ENCODE data around the gene IRAK2.

Gene IRAK2

DNA sequence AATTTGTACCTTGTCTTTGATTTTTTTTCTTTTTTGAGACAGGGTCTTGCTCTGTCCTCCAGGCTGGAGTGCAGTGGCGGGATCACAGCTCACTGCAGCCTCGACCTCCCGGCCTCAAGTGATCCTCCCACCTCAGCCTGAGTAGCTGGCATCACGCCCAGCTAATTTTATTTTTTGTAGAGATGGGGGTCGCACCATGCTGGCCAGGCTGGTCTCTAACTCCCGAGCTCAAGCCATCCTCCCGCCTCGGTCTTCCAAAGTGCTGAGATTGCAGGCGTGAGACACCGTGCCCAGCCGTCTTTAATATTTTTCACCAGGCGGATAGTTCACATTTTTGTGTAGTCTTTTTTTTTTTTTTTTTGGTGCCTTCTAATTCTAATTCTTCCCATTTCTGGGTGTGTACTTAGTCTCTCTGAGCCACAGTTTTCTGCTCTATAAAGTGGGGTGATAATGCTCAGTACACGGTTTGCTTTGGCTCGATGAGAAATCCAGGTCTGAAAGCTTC, 83.0 kb downstream of the IRAK2 start:
- DNase-seq (ENCODE audit: low read depth, low spot score): no peak
- H3K9me3 ChIP-seq (ENCODE audit: low read depth, low read length): no peaks in the 10 kb centered on the region
- H3K27ac ChIP-seq: no peak overlapping the region
- TF ChIP-seq EZH2 (IDR thresholded peaks at IDR 0.05) (no peak), POLR2AphosphoS5 (IDR thresholded peaks at IDR 0.05; ENCODE audit: borderline replicate concordance, low read depth, low read length) (no peak), FOXP2 (optimal IDR thresholded peaks at IDR 0.05; ENCODE audit: control extremely low read depth, extremely low read length, insufficient read depth) (no peak)
- no peak overlapping the region for H3K9ac ChIP-seq (ENCODE audit: insufficient read length)
- H3K4me3 ChIP-seq: peak overlapping the region; percentile 87
- H3K36me3 ChIP-seq (ENCODE audit: insufficient read depth, low read length): no peaks in the 10 kb centered on the region; the same call in 1 of the 2 replicates

DNA sequence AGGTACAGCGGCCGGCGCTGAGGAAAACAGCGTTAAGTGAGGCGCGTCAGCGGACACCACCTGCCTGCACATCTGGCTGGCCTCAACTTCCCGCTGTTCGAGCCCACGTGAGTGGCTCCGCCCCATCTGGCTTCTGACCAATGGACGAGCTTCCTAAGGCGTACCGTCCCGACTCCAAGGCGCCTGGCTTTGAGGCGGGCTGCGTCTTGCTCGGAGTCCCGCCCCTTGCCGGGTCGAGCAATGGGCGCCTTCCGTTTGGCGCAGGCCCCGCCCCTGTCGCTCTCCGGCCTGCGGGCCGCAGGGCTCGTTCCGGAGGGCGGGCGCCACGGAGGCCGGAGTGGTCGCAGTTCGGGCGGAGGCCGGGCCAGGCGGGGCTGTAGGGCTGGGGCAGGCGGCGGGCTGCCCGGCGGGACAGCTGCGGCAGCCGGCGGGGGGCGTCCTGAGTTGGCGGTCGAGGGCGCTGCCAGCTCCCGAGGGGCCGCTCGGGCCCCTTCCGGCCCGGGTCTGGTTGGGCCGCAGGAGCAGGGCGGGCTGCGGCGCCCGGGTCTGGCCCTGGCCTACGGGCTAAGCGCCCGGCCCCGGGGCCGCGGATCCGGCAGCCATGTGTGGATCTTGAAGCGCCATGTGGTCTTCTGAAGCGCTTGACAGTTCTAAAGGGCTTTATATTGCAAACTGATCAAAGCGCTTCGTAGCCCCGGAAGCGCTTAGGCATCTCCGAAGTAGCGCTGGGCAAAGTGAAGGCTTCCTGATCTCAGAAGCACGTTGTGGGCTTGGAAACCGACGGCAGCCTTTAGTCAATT, 83.7 kb downstream of the IRAK2 start, which contains the start of gene TATDN2:
TATDN2 (plus strand) TSS at position 276 of the 800 bp plus-strand sequence. CDS start 742 bp downstream, outside the sequence.
- no peak for TF ChIP-seq EZH2 (IDR thresholded peaks at IDR 0.05)
- TF ChIP-seq POLR2AphosphoS5 (IDR thresholded peaks at IDR 0.05; ENCODE audit: borderline replicate concordance, low read depth, low read length): peak; percentile 76
- H3K36me3 ChIP-seq (ENCODE audit: insufficient read depth, low read length): peaks cover 2% of the 10 kb centered on the region; the same call in 1 of the 2 replicates
- no peak within 1 kb of the TSS for H3K27ac ChIP-seq
- H3K4me3 ChIP-seq: peak within 1 kb of the TSS; percentile 87
- peak within 1 kb of the TSS; percentile 75 for H3K9ac ChIP-seq (ENCODE audit: insufficient read length)
- DNase-seq (ENCODE audit: low read depth, low spot score): peak; percentile 51
- H3K9me3 ChIP-seq (ENCODE audit: low read depth, low read length): no peaks in the 10 kb centered on the region

DNA sequence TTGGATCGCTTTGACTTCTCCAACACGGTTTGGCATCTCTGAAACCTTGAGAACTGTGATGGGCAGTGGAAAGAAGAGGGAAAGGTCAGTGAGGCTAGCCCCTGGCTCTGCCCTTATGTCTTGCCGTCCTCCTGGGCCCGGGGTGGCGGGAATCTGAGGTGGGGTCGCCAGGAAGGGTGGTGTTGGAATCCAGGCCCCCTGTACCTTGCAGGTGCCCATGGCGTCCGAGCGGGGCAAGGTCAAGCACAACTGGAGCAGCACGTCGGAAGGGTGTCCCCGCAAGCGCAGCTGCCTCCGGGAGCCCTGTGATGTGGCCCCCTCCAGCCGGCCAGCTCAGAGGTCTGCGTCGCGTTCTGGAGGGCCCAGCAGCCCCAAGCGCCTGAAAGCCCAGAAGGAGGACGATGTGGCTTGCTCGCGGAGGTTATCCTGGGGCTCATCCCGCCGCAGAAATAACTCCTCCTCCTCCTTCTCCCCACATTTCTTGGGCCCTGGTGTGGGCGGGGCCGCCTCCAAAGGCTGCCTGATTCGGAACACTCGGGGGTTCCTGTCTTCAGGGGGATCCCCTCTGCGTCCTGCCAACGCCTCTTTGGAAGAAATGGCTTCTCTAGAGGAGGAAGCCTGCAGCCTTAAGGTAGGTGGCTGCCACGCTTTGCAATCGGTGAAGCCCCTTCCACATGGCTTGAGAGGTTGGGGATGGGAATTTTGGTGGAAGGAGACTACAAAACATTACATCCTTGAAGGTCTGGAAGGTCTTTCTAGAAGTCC, 84.4 kb downstream of the IRAK2 start:
- Histone ChIP-seq H3K27ac (no peak overlapping the region), H3K9ac (ENCODE audit: insufficient read length) (peak overlapping the region; percentile 75), H3K4me3 (peak overlapping the region; percentile 87), H3K36me3 (ENCODE audit: insufficient read depth, low read length) (peaks cover 5% of the 10 kb centered on the region; the same call in 1 of the 2 replicates), H3K9me3 (ENCODE audit: low read depth, low read length) (no peaks in the 10 kb centered on the region)
- TF ChIP-seq EZH2 (IDR thresholded peaks at IDR 0.05): no peak
- no peak for TF ChIP-seq FOXP2 (optimal IDR thresholded peaks at IDR 0.05; ENCODE audit: control extremely low read depth, extremely low read length, insufficient read depth)
- no peak; the same call in 1 of the 2 replicates for TF ChIP-seq POLR2AphosphoS5 (IDR thresholded peaks at IDR 0.05; ENCODE audit: borderline replicate concordance, low read depth, low read length)
- no peak for DNase-seq (ENCODE audit: low read depth, low spot score)

DNA sequence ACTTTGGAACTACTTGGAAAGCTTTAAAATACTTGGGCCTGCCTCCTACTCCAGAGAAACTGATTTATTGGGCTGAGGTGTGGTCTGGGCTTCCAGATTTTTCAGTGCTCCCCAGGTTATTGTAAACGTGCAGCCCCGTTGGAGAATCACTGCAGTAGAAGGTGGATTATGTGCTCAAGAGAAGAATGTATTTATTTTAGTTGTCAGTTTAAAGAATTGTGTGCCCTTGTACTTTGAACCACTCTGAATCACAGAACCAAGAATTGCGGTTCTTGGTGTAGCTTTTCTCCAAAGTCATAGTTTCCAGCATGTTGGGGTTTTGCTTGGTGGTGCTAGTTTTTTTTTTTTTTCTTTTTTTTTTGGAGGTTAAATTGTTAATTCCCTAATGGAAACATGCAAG, 85.1 kb downstream of the IRAK2 start:
- DNase-seq (ENCODE audit: low read depth, low spot score): no peak
- H3K36me3 ChIP-seq (ENCODE audit: insufficient read depth, low read length): peaks cover 5% of the 10 kb centered on the region; the same call in 1 of the 2 replicates
- no peak for TF ChIP-seq EZH2 (IDR thresholded peaks at IDR 0.05)
- TF ChIP-seq POLR2AphosphoS5 (IDR thresholded peaks at IDR 0.05; ENCODE audit: borderline replicate concordance, low read depth, low read length): no peak
- TF ChIP-seq FOXP2 (optimal IDR thresholded peaks at IDR 0.05; ENCODE audit: control extremely low read depth, extremely low read length, insufficient read depth): no peak
- no peaks in the 10 kb centered on the region for H3K9me3 ChIP-seq (ENCODE audit: low read depth, low read length)
- H3K27ac ChIP-seq: no peak overlapping the region
- H3K9ac ChIP-seq (ENCODE audit: insufficient read length): peak overlapping the region; percentile 75
- peak overlapping the region; percentile 87 for H3K4me3 ChIP-seq

DNA sequence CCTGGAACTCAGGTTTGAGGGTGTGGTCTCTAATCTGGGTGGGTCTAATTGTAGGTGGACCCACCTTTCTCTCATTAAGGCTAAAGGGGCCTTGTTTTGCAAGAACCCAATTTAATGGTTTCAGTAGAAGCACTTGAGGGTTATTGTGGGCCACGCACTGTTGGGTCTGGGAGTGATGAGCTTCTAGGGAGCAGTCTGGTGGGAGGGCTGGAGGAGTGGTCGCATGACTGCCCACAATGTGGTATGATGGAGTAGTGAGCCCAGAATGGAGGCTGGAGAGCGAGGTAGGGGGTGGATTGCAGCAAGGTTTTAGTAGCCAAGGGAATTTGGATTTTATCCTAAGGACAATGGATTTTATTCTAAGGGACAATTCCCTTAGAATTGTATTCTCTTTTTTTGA, 86.3 kb downstream of the IRAK2 start:
- Histone ChIP-seq H3K27ac (no peak overlapping the region), H3K36me3 (ENCODE audit: insufficient read depth, low read length) (peaks cover 8% of the 10 kb centered on the region; the same call in 1 of the 2 replicates), H3K9me3 (ENCODE audit: low read depth, low read length) (no peaks in the 10 kb centered on the region), H3K4me3 (no peak overlapping the region), H3K9ac (ENCODE audit: insufficient read length) (no peak overlapping the region)
- no peak for DNase-seq (ENCODE audit: low read depth, low spot score)
- TF ChIP-seq FOXP2 (optimal IDR thresholded peaks at IDR 0.05; ENCODE audit: control extremely low read depth, extremely low read length, insufficient read depth) (no peak), EZH2 (IDR thresholded peaks at IDR 0.05) (no peak), POLR2AphosphoS5 (IDR thresholded peaks at IDR 0.05; ENCODE audit: borderline replicate concordance, low read depth, low read length) (no peak)

DNA sequence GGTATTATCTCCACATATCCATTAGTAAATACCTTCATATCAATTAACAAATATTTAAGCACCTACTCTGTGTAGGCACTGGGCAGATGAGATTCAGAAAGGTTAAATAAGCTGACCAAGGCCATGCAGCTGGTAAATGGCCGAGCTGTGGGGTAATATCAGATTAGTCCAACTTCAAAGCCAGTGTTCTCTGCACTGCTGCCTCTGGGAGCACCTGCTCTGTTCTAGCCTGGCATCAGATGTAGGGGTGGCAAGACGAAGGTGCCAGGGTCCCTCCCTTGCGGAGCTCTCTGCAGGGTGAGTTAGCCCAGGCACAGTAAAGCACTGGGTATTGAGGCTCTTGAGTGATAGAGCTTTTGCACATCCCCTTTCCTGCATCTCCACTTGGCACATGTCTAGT, 89.0 kb downstream of the IRAK2 start:
- no peak overlapping the region for H3K4me3 ChIP-seq
- H3K9ac ChIP-seq (ENCODE audit: insufficient read length): no peak overlapping the region
- H3K9me3 ChIP-seq (ENCODE audit: low read depth, low read length): no peaks in the 10 kb centered on the region
- no peak overlapping the region for H3K27ac ChIP-seq
- peaks cover 9% of the 10 kb centered on the region; the same call in 1 of the 2 replicates for H3K36me3 ChIP-seq (ENCODE audit: insufficient read depth, low read length)
- no peak for TF ChIP-seq FOXP2 (optimal IDR thresholded peaks at IDR 0.05; ENCODE audit: control extremely low read depth, extremely low read length, insufficient read depth)
- no peak for TF ChIP-seq POLR2AphosphoS5 (IDR thresholded peaks at IDR 0.05; ENCODE audit: borderline replicate concordance, low read depth, low read length)
- TF ChIP-seq EZH2 (IDR thresholded peaks at IDR 0.05): no peak
- no peak for DNase-seq (ENCODE audit: low read depth, low spot score)

DNA sequence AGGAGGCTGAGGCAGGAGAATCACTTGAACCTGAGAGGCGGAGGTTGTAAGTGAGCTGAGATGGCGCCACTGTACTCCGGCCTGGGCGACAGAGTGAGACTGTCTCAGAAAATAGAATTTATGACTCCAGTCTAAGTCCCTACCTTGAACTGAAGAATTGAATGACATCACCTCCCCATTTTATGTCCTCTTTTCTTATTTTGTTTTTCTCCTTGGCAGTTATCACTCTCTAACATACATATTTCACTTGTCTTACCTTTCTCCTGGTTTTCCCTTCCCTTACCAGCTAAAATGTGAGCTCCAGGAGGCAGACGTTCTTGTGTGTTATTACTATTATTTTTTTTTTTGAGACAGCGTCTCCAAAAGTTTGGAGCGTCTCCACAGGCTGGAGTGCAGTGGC, 91.1 kb downstream of the IRAK2 start:
- peaks cover 9% of the 10 kb centered on the region; the same call in 1 of the 2 replicates for H3K36me3 ChIP-seq (ENCODE audit: insufficient read depth, low read length)

DNA sequence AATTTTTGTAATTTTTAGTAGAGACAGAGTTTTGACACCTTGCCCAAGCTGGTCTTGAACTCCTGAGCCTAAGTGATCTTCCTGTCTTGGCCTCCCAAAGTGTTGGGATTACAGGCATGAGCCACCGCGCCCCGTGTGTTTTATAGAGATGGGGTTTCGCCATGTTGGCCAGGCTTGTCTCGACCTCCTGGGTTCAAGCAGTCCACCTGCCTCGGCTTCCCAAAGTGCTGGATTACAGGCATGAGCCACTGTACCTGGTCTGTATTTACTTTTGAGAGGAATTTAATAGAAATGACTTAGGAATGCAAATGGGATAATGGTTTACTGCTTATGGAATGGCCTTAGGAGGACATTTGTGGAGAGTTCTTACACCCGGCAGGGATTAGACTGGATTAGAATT, 94.3 kb downstream of the IRAK2 start:
- no peak for TF ChIP-seq POLR2AphosphoS5 (IDR thresholded peaks at IDR 0.05; ENCODE audit: borderline replicate concordance, low read depth, low read length)
- TF ChIP-seq EZH2 (IDR thresholded peaks at IDR 0.05): no peak
- no peak for TF ChIP-seq FOXP2 (optimal IDR thresholded peaks at IDR 0.05; ENCODE audit: control extremely low read depth, extremely low read length, insufficient read depth)
- H3K9ac ChIP-seq (ENCODE audit: insufficient read length): no peak overlapping the region
- no peak overlapping the region for H3K4me3 ChIP-seq
- no peak overlapping the region for H3K27ac ChIP-seq
- H3K9me3 ChIP-seq (ENCODE audit: low read depth, low read length): no peaks in the 10 kb centered on the region
- DNase-seq (ENCODE audit: low read depth, low spot score): no peak
- peaks cover 4% of the 10 kb centered on the region; the same call in 1 of the 2 replicates for H3K36me3 ChIP-seq (ENCODE audit: insufficient read depth, low read length)

More for the DNA sequence above, 91.1 kb downstream of the IRAK2 start:
- Histone ChIP-seq H3K27ac (no peak overlapping the region), H3K9me3 (ENCODE audit: low read depth, low read length) (no peaks in the 10 kb centered on the region), H3K4me3 (no peak overlapping the region), H3K9ac (ENCODE audit: insufficient read length) (no peak overlapping the region)
- no peak for TF ChIP-seq FOXP2 (optimal IDR thresholded peaks at IDR 0.05; ENCODE audit: control extremely low read depth, extremely low read length, insufficient read depth)
- TF ChIP-seq EZH2 (IDR thresholded peaks at IDR 0.05): no peak
- TF ChIP-seq POLR2AphosphoS5 (IDR thresholded peaks at IDR 0.05; ENCODE audit: borderline replicate concordance, low read depth, low read length): no peak
- DNase-seq (ENCODE audit: low read depth, low spot score): no peak

Measured in SK-N-MC (cell line).